Erythroblast (primary cell): ENCODE measurements around the gene ERCC6L.

Experiments used
- GATA1 ChIP-seq: IDR thresholded peaks from 2 replicates; pipeline ENCODE4 v1.6.1; 2011; ENCODE audit warnings: low read depth, mild to moderate bottlenecking, control low read depth, low read length, moderate library complexity
- POLR2A ChIP-seq: IDR thresholded peaks from 2 replicates; pipeline ENCODE4 v1.6.1; 2011; ENCODE audit warnings: mild to moderate bottlenecking, low read length

DNA sequence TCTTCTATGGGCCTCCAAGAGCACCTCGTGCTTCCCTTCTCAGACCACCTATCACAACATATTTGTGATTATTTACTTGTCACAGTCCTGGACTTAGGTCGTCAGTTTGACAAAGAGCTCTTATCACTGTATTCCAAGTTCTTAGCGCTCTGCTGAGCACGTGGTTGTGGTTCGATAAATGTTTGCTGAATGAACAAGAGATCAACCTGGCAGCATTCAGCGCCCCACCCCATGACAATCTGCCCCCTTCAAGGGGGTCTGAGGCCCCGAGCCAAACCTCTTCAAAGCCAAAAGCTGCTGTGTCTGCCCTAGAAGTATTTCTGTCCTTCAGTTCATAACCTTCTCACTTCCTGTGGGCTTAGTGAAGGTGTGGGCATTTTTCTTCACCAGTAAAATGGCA, 23.2 kb upstream of the ERCC6L start:
- TF ChIP-seq POLR2A (no peak), GATA1 (no peak)
